ENCODE measurements around the gene CGNL1. TPM values are rescaled to one million over a fixed set of nuclear protein-coding genes. Genes with fewer than 3 reads are reported as not detected.
A peak's percentile ranks its signal among the peaks of the same experiment; 100 is the strongest.

The CGNL1 gene
- total and polyA plus RNA-seq, 2 experiments from 2014 or later: 11.4 to 13.1 TPM

DNA sequence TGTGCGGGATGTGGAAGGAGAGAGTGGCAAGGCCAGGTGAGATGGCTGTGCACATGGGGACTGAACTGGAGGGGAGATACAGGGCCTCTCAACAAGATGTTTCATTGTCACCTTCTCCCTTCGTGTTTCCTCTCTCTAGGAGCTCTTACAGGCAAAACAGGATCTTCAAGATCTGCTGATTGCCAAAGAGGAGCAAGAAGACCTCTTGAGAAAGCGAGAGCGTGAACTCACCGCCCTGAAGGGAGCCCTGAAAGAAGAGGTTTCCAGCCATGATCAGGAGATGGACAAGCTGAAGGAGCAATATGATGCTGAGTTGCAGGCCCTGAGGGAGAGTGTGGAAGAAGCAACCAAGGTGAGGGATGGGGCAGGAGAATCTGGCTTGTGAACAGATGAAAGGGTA lies 85.2 kb downstream of the CGNL1 start:
- no peaks in the 10 kb centered on the region for H4K20me1 ChIP-seq (ENCODE audit: insufficient read depth, poor library complexity, severe bottlenecking)
- no peak overlapping the region for H3K4me2 ChIP-seq
- no peaks in the 10 kb centered on the region for H3K36me3 ChIP-seq (replicated peaks; ENCODE audit: insufficient read depth, low read depth)
- no peak overlapping the region for H2AFZ ChIP-seq
- H3K27ac ChIP-seq: no peak overlapping the region
- no peak for TF ChIP-seq EZH2phosphoT487 (IDR thresholded peaks at IDR 0.05; ENCODE audit: low read depth, severe bottlenecking, unreplicated experiment)
- H3K9me3 ChIP-seq (ENCODE audit: low read depth): no peaks in the 10 kb centered on the region
- H3K4me1 ChIP-seq (ENCODE audit: insufficient read depth): peaks cover 10% of the 10 kb centered on the region
- no peaks in the 10 kb centered on the region for H3K27me3 ChIP-seq
- DNase-seq (ENCODE audit: low spot score): no peak
- no peaks in the 10 kb centered on the region for H3K79me2 ChIP-seq
- no peak overlapping the region for H3K4me3 ChIP-seq
- 82% methylated on average over 5 of the region's 5 CpGs for WGBS (ENCODE audit: low lambda C conversion rate, missing lambda C conversion rate)
- H3K9me2 ChIP-seq (replicated peaks; ENCODE audit: insufficient read depth): no peaks in the 10 kb centered on the region

DNA sequence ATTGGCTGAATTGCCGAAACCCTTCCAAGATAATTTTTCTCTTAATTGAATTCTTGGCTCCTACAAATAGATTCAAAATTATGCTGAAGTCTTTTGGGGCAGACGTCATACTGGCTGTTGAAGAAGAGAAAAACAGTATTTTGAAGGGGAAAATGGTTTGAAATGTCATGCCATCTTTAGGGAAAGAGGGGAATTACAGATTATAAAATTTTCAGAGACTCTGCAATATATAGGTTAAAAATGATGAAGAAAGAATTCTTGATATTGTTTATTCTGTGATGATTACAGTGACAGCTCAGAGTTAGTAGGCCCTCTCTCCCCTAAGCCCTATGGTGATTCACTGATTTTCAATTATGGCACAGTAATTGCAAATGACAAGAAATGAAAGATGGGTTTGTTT lies 86.1 kb downstream of the CGNL1 start:
- Histone ChIP-seq H3K9me3 (ENCODE audit: low read depth) (no peaks in the 10 kb centered on the region), H3K4me3 (no peak overlapping the region), H3K4me2 (no peak overlapping the region), H3K27ac (no peak overlapping the region), H4K20me1 (ENCODE audit: insufficient read depth, poor library complexity, severe bottlenecking) (no peaks in the 10 kb centered on the region), H3K36me3 (replicated peaks; ENCODE audit: insufficient read depth, low read depth) (no peaks in the 10 kb centered on the region), H3K27me3 (no peaks in the 10 kb centered on the region), H2AFZ (no peak overlapping the region), H3K79me2 (no peaks in the 10 kb centered on the region), H3K4me1 (ENCODE audit: insufficient read depth) (peaks cover 7% of the 10 kb centered on the region), H3K9me2 (replicated peaks; ENCODE audit: insufficient read depth) (no peaks in the 10 kb centered on the region)
- TF ChIP-seq, protein P1, sequence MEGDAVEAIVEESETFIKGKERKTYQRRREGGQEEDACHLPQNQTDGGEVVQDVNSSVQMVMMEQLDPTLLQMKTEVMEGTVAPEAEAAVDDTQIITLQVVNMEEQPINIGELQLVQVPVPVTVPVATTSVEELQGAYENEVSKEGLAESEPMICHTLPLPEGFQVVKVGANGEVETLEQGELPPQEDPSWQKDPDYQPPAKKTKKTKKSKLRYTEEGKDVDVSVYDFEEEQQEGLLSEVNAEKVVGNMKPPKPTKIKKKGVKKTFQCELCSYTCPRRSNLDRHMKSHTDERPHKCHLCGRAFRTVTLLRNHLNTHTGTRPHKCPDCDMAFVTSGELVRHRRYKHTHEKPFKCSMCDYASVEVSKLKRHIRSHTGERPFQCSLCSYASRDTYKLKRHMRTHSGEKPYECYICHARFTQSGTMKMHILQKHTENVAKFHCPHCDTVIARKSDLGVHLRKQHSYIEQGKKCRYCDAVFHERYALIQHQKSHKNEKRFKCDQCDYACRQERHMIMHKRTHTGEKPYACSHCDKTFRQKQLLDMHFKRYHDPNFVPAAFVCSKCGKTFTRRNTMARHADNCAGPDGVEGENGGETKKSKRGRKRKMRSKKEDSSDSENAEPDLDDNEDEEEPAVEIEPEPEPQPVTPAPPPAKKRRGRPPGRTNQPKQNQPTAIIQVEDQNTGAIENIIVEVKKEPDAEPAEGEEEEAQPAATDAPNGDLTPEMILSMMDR (IDR thresholded peaks at IDR 0.05; ENCODE audit: poor library complexity): peak; percentile 40
- no peak for TF ChIP-seq EZH2phosphoT487 (IDR thresholded peaks at IDR 0.05; ENCODE audit: low read depth, severe bottlenecking, unreplicated experiment)
- TF ChIP-seq EZH2 (IDR thresholded peaks at IDR 0.05; ENCODE audit: borderline replicate concordance): no peak
- WGBS (ENCODE audit: low lambda C conversion rate, missing lambda C conversion rate): 65% methylated on average over 2 of the region's 2 CpGs
- no peak for DNase-seq (ENCODE audit: low spot score)

DNA sequence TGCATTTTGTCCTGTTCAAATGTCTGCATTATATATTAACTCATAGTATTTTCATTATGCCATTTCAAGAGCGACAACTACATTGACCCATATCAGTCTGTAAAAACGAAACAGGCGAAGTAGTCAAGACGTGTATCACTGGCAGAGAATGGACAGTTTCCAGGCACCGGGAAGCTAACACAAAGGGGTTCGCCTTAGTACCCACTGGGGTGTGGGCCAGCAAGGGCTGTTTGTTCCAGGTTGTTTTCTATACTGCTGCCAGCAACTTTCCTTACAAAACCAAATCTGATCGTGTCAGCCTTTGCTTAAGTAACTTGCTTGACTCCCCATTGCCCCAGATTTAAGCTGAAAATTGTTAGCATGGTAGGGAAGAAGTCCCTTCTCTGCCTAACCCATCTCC lies 87.1 kb downstream of the CGNL1 start:
- H2AFZ ChIP-seq: no peak overlapping the region
- no peaks in the 10 kb centered on the region for H3K9me3 ChIP-seq (ENCODE audit: low read depth)
- H3K4me3 ChIP-seq: no peak overlapping the region
- no peak overlapping the region for H3K27ac ChIP-seq
- no peak for DNase-seq (ENCODE audit: low spot score)
- no peaks in the 10 kb centered on the region for H3K27me3 ChIP-seq
- H3K79me2 ChIP-seq: no peaks in the 10 kb centered on the region
- no peak overlapping the region for H3K4me2 ChIP-seq
- H3K4me1 ChIP-seq (ENCODE audit: insufficient read depth): no peaks in the 10 kb centered on the region
- 95% methylated on average over 7 of the region's 7 CpGs for WGBS (ENCODE audit: low lambda C conversion rate, missing lambda C conversion rate)
- no peaks in the 10 kb centered on the region for H3K9me2 ChIP-seq (replicated peaks; ENCODE audit: insufficient read depth)
- TF ChIP-seq, protein P1 (IDR thresholded peaks at IDR 0.05; ENCODE audit: poor library complexity): no peak
- no peak for TF ChIP-seq EZH2 (IDR thresholded peaks at IDR 0.05; ENCODE audit: borderline replicate concordance)
- no peak for TF ChIP-seq EZH2phosphoT487 (IDR thresholded peaks at IDR 0.05; ENCODE audit: low read depth, severe bottlenecking, unreplicated experiment)
- H3K36me3 ChIP-seq (replicated peaks; ENCODE audit: insufficient read depth, low read depth): no peaks in the 10 kb centered on the region
- H4K20me1 ChIP-seq (ENCODE audit: insufficient read depth, poor library complexity, severe bottlenecking): no peaks in the 10 kb centered on the region

- Histone ChIP-seq H4K20me1 (ENCODE audit: insufficient read depth, poor library complexity, severe bottlenecking) (no peaks in the 10 kb centered on the region), H3K36me3 (replicated peaks; ENCODE audit: insufficient read depth, low read depth) (no peaks in the 10 kb centered on the region), H3K27ac (no peak overlapping the region), H3K4me1 (ENCODE audit: insufficient read depth) (no peaks in the 10 kb centered on the region), H2AFZ (no peak overlapping the region), H3K4me2 (no peak overlapping the region), H3K79me2 (no peaks in the 10 kb centered on the region), H3K27me3 (no peaks in the 10 kb centered on the region), H3K9me3 (ENCODE audit: low read depth) (no peaks in the 10 kb centered on the region), H3K9me2 (replicated peaks; ENCODE audit: insufficient read depth) (no peaks in the 10 kb centered on the region), H3K4me3 (no peak overlapping the region)
- no peak for DNase-seq (ENCODE audit: low spot score)
- TF ChIP-seq, protein P1 (IDR thresholded peaks at IDR 0.05; ENCODE audit: poor library complexity): no peak
- no peak for TF ChIP-seq EZH2 (IDR thresholded peaks at IDR 0.05; ENCODE audit: borderline replicate concordance)
- no peak for TF ChIP-seq EZH2phosphoT487 (IDR thresholded peaks at IDR 0.05; ENCODE audit: low read depth, severe bottlenecking, unreplicated experiment)
- WGBS (ENCODE audit: low lambda C conversion rate, missing lambda C conversion rate): 98% methylated on average over 3 of the region's 3 CpGs
Observed at GRCh38 chr15:57464480-57464879, 88.2 kb downstream of the CGNL1 start.

Measured in hepatocyte (in vitro differentiated cells).